Stomach (tissue), 9 donors: ENCODE measurements around the gene ZNF789. TPM values are rescaled to one million over a fixed set of nuclear protein-coding genes. Genes with fewer than 3 reads are reported as not detected.
A peak's percentile ranks its signal among the peaks of the same experiment; 100 is the strongest.

ENCODE experiments used
- DNase-seq, 2 donors: peaks; one replicate each; pipeline versions ENCODE4 v3.0.0 to v3.0.0-alpha.2; 2013 to 2019
- H3K27ac ChIP-seq, 5 donors: fragments of 200-600 bp in 4 of 5; sonication (generic) in 4 of 5; one replicate each; pipeline ENCODE4 v1.5.1; 2013 to 2019; ENCODE audit warnings: mild to moderate bottlenecking in 1 of 5, moderate library complexity in 1 of 5
- H3K27me3 ChIP-seq, 3 donors: fragments of 200-600 bp; sonication (generic); one replicate each; pipeline ENCODE4 v1.5.1; 2017 to 2019; ENCODE audit warnings: mixed run types in 1 of 3
- H3K36me3 ChIP-seq, 4 donors: fragments of 200-600 bp; sonication (generic); 1 replicate in 3 of 4; 2 replicates in 1 of 4; pipeline ENCODE4 v1.5.1; 2016 to 2019
- H3K4me1 ChIP-seq, 4 donors: fragments of 200-600 bp; sonication (generic); one replicate each; pipeline ENCODE4 v1.5.1; 2016 to 2019
- H3K4me3 ChIP-seq, 4 donors: fragments of 200-600 bp; sonication (generic) in 3 of 4; one replicate each; pipeline ENCODE4 v1.5.1; 2016 to 2019; ENCODE audit warnings: mild to moderate bottlenecking in 1 of 4
- H3K9me3 ChIP-seq, 4 donors: fragments of 200-600 bp; sonication (generic); one replicate each; pipeline ENCODE4 v1.5.1; 2016 to 2019
- CTCF ChIP-seq, 7 experiments: fragments of 450-650 bp in 4 of 7; fragments of 200-600 bp in 3 of 7; sonication (generic) in 3 of 7; IDR thresholded peaks; one replicate each; pipeline ENCODE4 v1.5.1; 2016 to 2019; ENCODE audit warnings: antibody characterized with exemption in 7 of 7, control low read depth in 2 of 7, mild to moderate bottlenecking in 1 of 7
- EP300 ChIP-seq: sonication (generic); formaldehyde crosslinking; IDR thresholded peaks from one replicate; pipeline ENCODE4 v1.6.1; 2017; ENCODE audit warnings: antibody characterized with exemption
- POLR2A ChIP-seq, 4 donors: fragments of 450-650 bp; IDR thresholded peaks; one replicate each; pipeline ENCODE4 v1.6.1; 2016; ENCODE audit warnings: antibody characterized with exemption in 4 of 4, control low read depth in 2 of 4, mild to moderate bottlenecking in 1 of 4, moderate library complexity in 1 of 4
- POLR2AphosphoS5 ChIP-seq, 3 donors: sonication (generic); formaldehyde crosslinking; IDR thresholded peaks; one replicate each; pipeline ENCODE4 v1.6.1; 2016; ENCODE audit warnings: antibody characterized with exemption in 3 of 3
- WGBS, 5 donors: extraction: QIAGEN DNeasy Blood & Tissue Kit in 3 of 5; methylation state at CpG; one replicate each; pipeline versions ENCODE4 v1.1.5 to v1.1.7; 2013 to 2018; 5-methylcytosine and 5-hydroxymethylcytosine counted together
- intact Hi-C: fragments of 100-400 bp; cut with DNase I; formaldehyde crosslinking; loops from one replicate; pipeline ENCODE4 v1.15.1; 2023; ENCODE audit warnings: low total_unique reads
- polyA plus RNA-seq, 3 donors: library from polyadenylated mRNA; stranded (reverse); fragments of 200-250 nt; gene quantifications; one replicate each; pipeline ENCODE4 v1.2.3, GENCODE V29; 2013
- total RNA-seq, 5 donors: library from RNA; depleted of rRNA; stranded (reverse); fragments of >200 nt; gene quantifications; one replicate each; pipeline versions ENCODE4 v1.1.0 to v1.2.3, GENCODE V29; 2014 to 2016
- donor health status: healthy with polysubstance abuse.
- donor health status: Bipolar disorder and iron deficiency.
- donor health status: healthy.

Gene ZNF789
- total and polyA plus RNA-seq, 8 donors, result 6.6 to 55.6 (median 14.9) TPM

GRCh38 chr7:99504281-99504602 is 31.6 kb downstream of the ZNF789 start:
- peaks cover 26 to 55% (median 46%) of the 10 kb centered on the region in 4 donors for H3K4me1 ChIP-seq
- TF ChIP-seq EP300 (no peak), POLR2AphosphoS5 (IDR thresholded peaks at IDR 0.05) (no peak), POLR2A (IDR thresholded peaks at IDR 0.05) (no peak), CTCF (IDR thresholded peaks at IDR 0.05) (no peak)

GRCh38 chr7:99504603-99505323 is 32.1 kb downstream of the ZNF789 start, which contains the start of gene ZKSCAN5:
Gene ZKSCAN5 (plus strand): TSS chr7:99504662. CDS start chr7:99506045, 1,383 bp downstream.
- WGBS, 5 donors, result 0 to 1% (median 0%) methylated on average over 45 to 53 of the region's 53 CpGs
- peaks cover 26 to 54% (median 46%) of the 10 kb centered on the region in 4 donors for H3K4me1 ChIP-seq
- TF ChIP-seq EP300 (no peak), POLR2AphosphoS5 (IDR thresholded peaks at IDR 0.05) (peak; percentile 37 to 90 (median 83)), POLR2A (IDR thresholded peaks at IDR 0.05) (no peak), CTCF (IDR thresholded peaks at IDR 0.05) (peak in 2 of 7 experiments; percentile 13 to 22)
- intact Hi-C loops, result loop anchor here (10.0 kb wide), 1 partner anchor 50 kb away; the partner anchor contains the start of genes FAM200A and ZNF655
- peak within 1 kb of the TSS; percentile 93 to 96 (median 95) for H3K27ac ChIP-seq
- no peaks in the 10 kb centered on the region for H3K27me3 ChIP-seq
- H3K36me3 ChIP-seq, result peaks cover 0 to 5% (median 0%) of the 10 kb centered on the region in 4 donors
- DNase-seq, result peak; percentile 99
- H3K4me3 ChIP-seq, result peak within 1 kb of the TSS; percentile 67 to 82 (median 76)
- no peaks in the 10 kb centered on the region for H3K9me3 ChIP-seq

More at GRCh38 chr7:99504281-99504602, 31.6 kb downstream of the ZNF789 start:
- Histone ChIP-seq H3K4me3 (peak overlapping the region; percentile 67 to 82 (median 76)), H3K9me3 (no peaks in the 10 kb centered on the region), H3K27ac (peak overlapping the region; percentile 93 to 96 (median 95)), H3K36me3 (no peaks in the 10 kb centered on the region), H3K27me3 (no peaks in the 10 kb centered on the region)
- 8 to 12% (median 9%) methylated on average over 19 of the region's 19 CpGs for WGBS, 5 donors
- intact Hi-C loops, result loop anchor here (10.0 kb wide), 1 partner anchor 51 kb away; the partner anchor contains the start of genes FAM200A and ZNF655
- DNase-seq, result no peak

- intact Hi-C loops, result loop anchor here (10.0 kb wide), 1 partner anchor 50 kb away; the partner anchor contains the start of genes FAM200A and ZNF655
- H3K27ac ChIP-seq, result peak overlapping the region; percentile 93 to 96 (median 95)
These were observed 32.6 kb downstream of the ZNF789 start for GRCh38 chr7:99505324-99505662.

GRCh38 chr7:99514050-99514449 is 41.4 kb downstream of the ZNF789 start:
- peaks cover 0 to 4% (median 0%) of the 10 kb centered on the region in 4 donors for H3K4me1 ChIP-seq
- 88 to 100% (median 94%) methylated on average over 1 of the region's 1 CpG for WGBS, 5 donors
- H3K27ac ChIP-seq, result no peak overlapping the region
- no peak for DNase-seq
- no peaks in the 10 kb centered on the region for H3K9me3 ChIP-seq
- H3K4me3 ChIP-seq, result no peak overlapping the region
- TF ChIP-seq POLR2A (IDR thresholded peaks at IDR 0.05), result no peak
- no peak for TF ChIP-seq POLR2AphosphoS5 (IDR thresholded peaks at IDR 0.05)
- no peak for TF ChIP-seq CTCF (IDR thresholded peaks at IDR 0.05)
- no peak for TF ChIP-seq EP300
- no peaks in the 10 kb centered on the region for H3K27me3 ChIP-seq
- intact Hi-C loops, result no loop called here
- H3K36me3 ChIP-seq, result peaks cover 26 to 92% (median 82%) of the 10 kb centered on the region in 4 donors

More at GRCh38 chr7:99505324-99505662, 32.6 kb downstream of the ZNF789 start:
- peaks cover 0 to 8% (median 2%) of the 10 kb centered on the region in 4 donors for H3K36me3 ChIP-seq
- TF ChIP-seq POLR2A (IDR thresholded peaks at IDR 0.05), result peak in 1 of 4 donors; percentile 34
- no peak for TF ChIP-seq CTCF (IDR thresholded peaks at IDR 0.05)
- no peaks in the 10 kb centered on the region for H3K27me3 ChIP-seq
- peak overlapping the region; percentile 67 to 82 (median 76) for H3K4me3 ChIP-seq
- H3K9me3 ChIP-seq, result no peaks in the 10 kb centered on the region
- H3K4me1 ChIP-seq, result peaks cover 26 to 54% (median 46%) of the 10 kb centered on the region in 4 donors
- DNase-seq, result no peak
- 2 to 4% (median 3%) methylated on average over 11 of the region's 11 CpGs for WGBS, 5 donors
